Measurements from ENCODE around the gene TMEM207.
A peak's percentile ranks its signal among the peaks of the same experiment; 100 is the strongest.

Gene TMEM207

DNA sequence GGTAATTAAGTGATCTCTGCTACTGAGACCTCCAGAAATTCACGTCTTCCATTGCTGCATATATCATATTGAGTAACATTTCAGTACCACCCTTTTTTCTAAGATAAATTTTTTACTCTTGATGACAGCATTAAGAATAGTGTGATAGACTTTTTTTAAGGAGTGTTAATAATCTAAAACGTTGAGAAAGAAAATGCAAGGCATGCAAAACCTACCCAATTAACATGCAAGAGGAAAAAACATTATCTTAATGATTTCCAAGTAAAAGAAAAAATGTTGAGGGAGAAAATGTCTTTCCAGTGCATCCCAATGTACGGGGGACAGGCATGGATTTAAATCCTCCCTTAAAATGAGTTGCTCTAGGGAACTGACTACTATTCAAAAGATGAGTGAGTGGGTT, 61.0 kb downstream of the TMEM207 start:
- no peaks in the 10 kb centered on the region for H3K36me3 ChIP-seq (replicated peaks)
- H3K9me3 ChIP-seq: no peaks in the 10 kb centered on the region
- in situ Hi-C loops (cut with MboI; ENCODE audit: low sequenced_read_pairs): no loop called here
- H3K4me1 ChIP-seq: no peaks in the 10 kb centered on the region
- H3K27me3 ChIP-seq (ENCODE audit: low read depth): 0 out of 2 replicates have a peak, but pooled peaks cover 2% of the 10 kb centered on the region
- H3K4me3 ChIP-seq: no peak overlapping the region
- no peak for DNase-seq (ENCODE audit: low spot score in 2 of 2)

DNA sequence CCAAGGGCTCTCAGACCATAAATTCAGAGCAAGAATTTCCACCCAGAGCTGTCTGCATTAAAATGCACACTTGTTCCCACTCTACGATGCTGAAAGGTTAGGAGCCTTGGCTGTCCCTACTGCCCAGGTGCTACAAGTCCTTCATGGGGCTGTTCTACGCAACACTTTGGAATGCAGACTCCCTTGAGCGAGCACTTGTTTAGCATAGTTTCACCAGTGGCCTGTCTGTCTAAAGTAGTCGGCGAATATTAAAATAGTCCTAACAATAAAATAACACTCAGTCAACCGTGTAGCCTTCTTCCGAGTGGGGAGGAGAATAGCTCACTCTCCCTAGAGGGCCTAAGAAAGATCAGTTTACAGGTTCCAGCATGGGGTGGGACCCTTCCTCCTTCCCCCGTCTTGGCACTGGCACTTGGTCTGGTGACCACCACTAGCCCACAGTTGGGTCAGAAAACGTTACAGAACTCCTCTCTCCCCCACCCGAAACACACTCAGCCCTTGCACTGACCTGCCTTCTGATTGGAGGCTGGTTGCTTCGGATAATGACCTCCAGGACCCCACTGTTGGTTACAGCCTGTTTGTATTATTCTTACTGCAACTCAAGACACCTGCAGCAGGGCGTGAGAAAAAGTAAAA, 62.0 kb downstream of the TMEM207 start, which contains the start of gene CLDN16:
TSS of gene CLDN16 (plus strand) at position 586 of the 636 bp plus-strand sequence. CDS start 167 bp downstream, outside the sequence.
- no peaks in the 10 kb centered on the region for H3K9me3 ChIP-seq
- DNase-seq (ENCODE audit: low spot score in 2 of 2): no peak
- in situ Hi-C loops (cut with MboI; ENCODE audit: low sequenced_read_pairs): no loop called here
- no peaks in the 10 kb centered on the region for H3K36me3 ChIP-seq (replicated peaks)
- no peaks in the 10 kb centered on the region for H3K4me1 ChIP-seq
- no peak within 1 kb of the TSS for H3K4me3 ChIP-seq
- H3K27me3 ChIP-seq (ENCODE audit: low read depth): no peaks in the 10 kb centered on the region

DNA sequence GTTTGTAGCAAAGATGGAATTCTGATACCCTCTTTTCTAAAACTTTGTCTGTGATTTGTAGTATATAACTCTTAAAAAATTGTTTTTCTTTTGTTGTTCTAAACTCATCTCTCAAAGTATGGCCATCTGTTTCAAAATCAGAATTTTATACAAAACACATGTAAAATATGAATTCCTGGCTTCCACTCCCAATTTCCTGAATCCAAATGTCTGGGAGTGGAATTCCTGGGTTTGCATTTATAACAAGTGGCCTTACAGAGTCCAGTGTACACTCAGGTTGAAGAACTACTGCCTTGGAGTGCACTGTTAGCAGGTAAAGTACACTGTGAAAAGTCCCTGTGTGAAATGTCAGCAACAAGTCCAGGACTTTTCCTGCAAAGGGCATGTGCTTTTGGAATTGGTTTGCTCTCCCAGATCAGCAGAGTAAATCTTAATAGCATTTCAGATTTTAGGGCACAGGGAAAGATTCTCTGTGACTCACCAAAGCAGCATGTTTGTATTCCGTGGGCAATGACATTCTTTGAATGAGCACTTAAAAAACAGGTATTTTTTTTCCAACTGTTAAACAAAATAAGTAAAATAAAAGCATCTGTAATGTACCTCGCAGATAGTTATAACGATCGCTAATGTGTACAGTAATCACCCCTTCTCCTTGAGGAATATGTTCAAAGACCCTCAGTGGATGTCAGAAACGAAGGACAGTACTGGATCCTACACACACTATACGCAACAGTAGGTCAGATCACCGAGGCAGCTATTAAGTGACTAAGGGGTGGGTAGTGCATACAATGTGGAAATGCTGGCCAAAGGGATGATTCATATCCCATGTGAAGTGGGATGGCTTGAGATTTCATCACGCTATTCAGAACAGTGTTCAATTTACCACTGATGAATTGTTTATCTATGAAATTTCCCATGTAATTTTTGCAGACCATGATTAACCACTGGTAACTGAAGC, 63.7 kb downstream of the TMEM207 start:
- H3K36me3 ChIP-seq (replicated peaks): no peaks in the 10 kb centered on the region
- no peaks in the 10 kb centered on the region for H3K27me3 ChIP-seq (ENCODE audit: low read depth)
- no peaks in the 10 kb centered on the region for H3K4me1 ChIP-seq
- H3K4me3 ChIP-seq: no peak overlapping the region
- H3K9me3 ChIP-seq: no peaks in the 10 kb centered on the region
- in situ Hi-C loops (cut with MboI; ENCODE audit: low sequenced_read_pairs): no loop called here
- DNase-seq (ENCODE audit: low spot score in 2 of 2): no peak

DNA sequence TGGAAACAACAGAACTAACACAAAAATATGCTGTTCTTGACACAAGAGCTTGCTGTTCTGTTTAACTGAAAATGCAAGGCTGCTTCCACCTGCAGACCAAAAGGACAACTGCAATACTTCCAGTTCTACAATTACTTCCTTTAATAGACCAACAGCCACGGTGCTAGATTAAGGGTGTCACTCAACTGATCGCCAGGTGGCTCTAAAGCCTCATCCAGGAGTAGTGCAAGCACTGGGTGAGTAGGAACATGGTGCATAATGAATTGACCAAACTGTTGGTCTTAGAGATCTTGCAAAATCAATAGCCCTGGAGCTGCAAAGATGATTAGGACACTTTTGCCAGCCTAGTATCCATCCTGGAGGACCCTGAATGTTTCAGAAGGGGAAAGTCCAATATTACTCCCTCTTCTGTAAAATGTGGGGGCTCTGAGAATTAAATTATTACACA, 65.4 kb downstream of the TMEM207 start:
- Histone ChIP-seq H3K36me3 (replicated peaks) (no peaks in the 10 kb centered on the region), H3K4me1 (no peaks in the 10 kb centered on the region)
- in situ Hi-C loops (cut with MboI; ENCODE audit: low sequenced_read_pairs): no loop called here

DNA sequence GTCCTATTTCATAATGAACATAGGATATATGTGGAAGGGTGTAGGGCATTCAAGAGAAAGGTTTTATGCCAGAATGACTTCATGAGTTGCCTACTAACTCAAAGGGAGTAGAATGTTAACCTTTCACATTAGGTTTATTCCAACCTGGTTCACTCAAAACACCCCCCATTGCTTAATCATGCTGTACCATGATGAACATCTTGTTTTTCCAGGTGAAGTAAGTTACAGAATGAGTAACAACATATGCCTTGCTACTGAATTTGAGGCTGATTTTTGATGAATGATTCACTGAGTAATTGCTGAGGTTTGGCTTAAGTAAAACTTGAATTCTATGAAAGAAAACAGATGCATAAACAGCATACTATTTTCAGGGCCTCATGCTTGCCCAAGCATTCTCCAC, 67.6 kb downstream of the TMEM207 start:
- DNase-seq (ENCODE audit: low spot score in 2 of 2): no peak
- in situ Hi-C loops (cut with MboI; ENCODE audit: low sequenced_read_pairs): no loop called here
- Histone ChIP-seq H3K4me3 (no peak overlapping the region), H3K36me3 (replicated peaks) (no peaks in the 10 kb centered on the region), H3K27me3 (ENCODE audit: low read depth) (no peaks in the 10 kb centered on the region), H3K9me3 (no peaks in the 10 kb centered on the region), H3K4me1 (no peaks in the 10 kb centered on the region)

More for the DNA sequence above, 65.4 kb downstream of the TMEM207 start:
- Histone ChIP-seq H3K4me3 (no peak overlapping the region), H3K27me3 (ENCODE audit: low read depth) (no peaks in the 10 kb centered on the region), H3K9me3 (no peaks in the 10 kb centered on the region)
- peak in 1 of 2 experiments; percentile 10 for DNase-seq (ENCODE audit: low spot score in 2 of 2)

DNA sequence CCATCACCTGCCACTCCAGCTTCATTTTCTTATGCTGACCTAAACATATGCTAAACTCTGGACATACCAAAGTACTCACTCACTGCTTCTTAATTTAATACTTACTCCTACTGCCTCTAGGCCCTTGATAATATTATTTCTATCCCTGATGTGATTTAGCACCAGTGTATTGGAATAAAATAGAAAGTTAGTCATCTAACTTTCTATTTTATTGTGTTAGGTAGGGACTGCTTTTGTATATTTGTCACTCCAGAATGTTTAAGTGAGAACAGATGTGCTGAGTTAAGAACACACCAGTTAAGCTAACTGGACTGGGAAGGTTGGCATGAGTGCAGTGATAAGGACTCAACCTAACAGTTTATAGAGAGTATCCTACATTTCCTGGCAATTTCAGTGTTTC, 68.3 kb downstream of the TMEM207 start:
- Histone ChIP-seq H3K36me3 (replicated peaks) (no peaks in the 10 kb centered on the region), H3K27me3 (ENCODE audit: low read depth) (no peaks in the 10 kb centered on the region), H3K4me3 (no peak overlapping the region), H3K4me1 (no peaks in the 10 kb centered on the region), H3K9me3 (no peaks in the 10 kb centered on the region)
- no peak for DNase-seq (ENCODE audit: low spot score in 2 of 2)
- in situ Hi-C loops (cut with MboI; ENCODE audit: low sequenced_read_pairs): no loop called here

DNA sequence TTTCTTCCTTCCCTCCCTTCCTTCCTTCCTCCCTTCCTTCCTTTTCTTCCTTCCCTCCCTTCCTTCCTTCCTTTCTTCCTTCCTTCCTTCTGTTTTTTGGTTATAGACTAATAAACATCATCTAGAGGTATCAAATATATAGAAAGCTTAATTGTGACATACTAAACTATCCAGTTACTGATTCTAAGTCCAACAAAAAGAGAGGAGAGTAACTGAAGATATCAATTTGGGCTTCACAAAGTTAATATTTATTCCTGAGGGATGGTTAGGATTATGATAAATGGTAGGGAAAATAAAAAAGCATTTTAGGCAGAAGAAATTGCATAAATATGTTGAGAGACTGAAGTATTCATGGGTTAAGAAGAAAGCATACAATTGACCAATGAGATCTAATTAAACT, 69.5 kb downstream of the TMEM207 start:
- no peak for DNase-seq (ENCODE audit: low spot score in 2 of 2)
- no peaks in the 10 kb centered on the region for H3K9me3 ChIP-seq
- H3K36me3 ChIP-seq (replicated peaks): no peaks in the 10 kb centered on the region
- in situ Hi-C loops (cut with MboI; ENCODE audit: low sequenced_read_pairs): no loop called here
- H3K27me3 ChIP-seq (ENCODE audit: low read depth): no peaks in the 10 kb centered on the region
- H3K4me3 ChIP-seq: no peak overlapping the region
- H3K4me1 ChIP-seq: no peaks in the 10 kb centered on the region

Data from HAP-1 (cell line).